GM23338 (cell line): ENCODE results near the gene CYTH1. TPM values are rescaled to one million over a fixed set of nuclear protein-coding genes. Genes with fewer than 3 reads are reported as not detected.

Experiments
- ATAC-seq: fragments of 200-7000 bp; cut with Tn5 transposase; 3 replicates; pipeline ENCODE4 v1.9.1; 2020
- DNase-seq: peaks from one replicate; pipeline ENCODE4 v3.0.0-alpha.2; 2015; ENCODE audit warnings: low spot score
- H2AFZ ChIP-seq: fragments of 200-600 bp; sonication (generic); 2 replicates; pipeline ENCODE4 v1.8.0; 2016; ENCODE audit warnings: antibody characterized with exemption, mild to moderate bottlenecking, moderate library complexity
- H3F3A ChIP-seq: fragments of 200-600 bp; sonication (generic); replicated peaks from 2 replicates; pipeline ENCODE4 v1.8.0; 2017; ENCODE audit warnings: antibody characterized with exemption, mixed run types, low read depth
- H3K27ac ChIP-seq: fragments of 200-600 bp; sonication (generic); 2 replicates; pipeline ENCODE4 v1.6.1; 2016; ENCODE audit warnings: low read depth
- H3K27me3 ChIP-seq: fragments of 200-600 bp; sonication (generic); 2 replicates; pipeline ENCODE4 v1.8.0; 2016; ENCODE audit warnings: mild to moderate bottlenecking, mixed run types, moderate library complexity; ENCODE audit not compliant: insufficient read depth
- H3K36me3 ChIP-seq: fragments of 200-600 bp; sonication (generic); 2 replicates; pipeline ENCODE4 v1.8.0; 2016; ENCODE audit warnings: mild to moderate bottlenecking; ENCODE audit not compliant: insufficient read depth
- H3K4me1 ChIP-seq: fragments of 200-600 bp; sonication (generic); 2 replicates; pipeline ENCODE4 v1.8.0; 2016; ENCODE audit warnings: mild to moderate bottlenecking, moderate library complexity; ENCODE audit not compliant: insufficient read depth
- H3K4me2 ChIP-seq: fragments of 200-600 bp; sonication (generic); 2 replicates; pipeline ENCODE4 v1.7.1; 2017; ENCODE audit warnings: mixed run types
- H3K4me3 ChIP-seq: fragments of 200-600 bp; sonication (generic); 2 replicates; pipeline ENCODE4 v1.6.1; 2016; ENCODE audit warnings: mixed run types
- H3K79me2 ChIP-seq: fragments of 200-600 bp; sonication (generic); replicated peaks from 2 replicates; pipeline ENCODE4 v1.8.0; 2017; ENCODE audit warnings: mild to moderate bottlenecking; ENCODE audit not compliant: insufficient read depth
- H3K9me2 ChIP-seq: fragments of 200-600 bp; sonication (generic); 2 replicates; pipeline ENCODE4 v1.8.0; 2017; ENCODE audit not compliant: insufficient read depth
- H4K20me1 ChIP-seq: fragments of 200-600 bp; sonication (generic); replicated peaks from 2 replicates; pipeline ENCODE4 v1.8.0; 2017; ENCODE audit warnings: mild to moderate bottlenecking; ENCODE audit not compliant: insufficient read depth
- H3K27ac Mint-ChIP-seq: 2 replicates; pipeline ENCODE4 v1.8.0; 2020; ENCODE audit warnings: inconsistent platforms, mild to moderate bottlenecking, moderate library complexity, mixed read lengths
- H3K27me3 Mint-ChIP-seq: 3 replicates; pipeline ENCODE4 v1.8.0; 2022; ENCODE audit warnings: low read depth, mild to moderate bottlenecking, moderate library complexity, mixed read lengths, inconsistent platforms; ENCODE audit not compliant: insufficient read depth, poor library complexity
- H3K36me3 Mint-ChIP-seq: 3 replicates; pipeline ENCODE4 v1.8.0; 2021; ENCODE audit warnings: low read depth, mild to moderate bottlenecking, inconsistent platforms, moderate library complexity, mixed read lengths
- H3K4me1 Mint-ChIP-seq: 3 replicates; pipeline ENCODE4 v1.8.0; 2020; ENCODE audit warnings: mild to moderate bottlenecking, inconsistent platforms, mixed read lengths
- H3K4me3 Mint-ChIP-seq: 3 replicates; pipeline ENCODE4 v1.8.0; 2021; ENCODE audit warnings: moderate library complexity, mild to moderate bottlenecking, inconsistent platforms, mixed read lengths
- H3K9me3 Mint-ChIP-seq: 3 replicates; pipeline ENCODE4 v1.8.0; 2020; ENCODE audit warnings: moderate library complexity, mild to moderate bottlenecking, inconsistent platforms, mixed read lengths
- CREB1 ChIP-seq: fragments of 250-450 bp; sonication (Bioruptor Pico); IDR thresholded peaks from 2 replicates; pipeline ENCODE4 v1.5.0; 2020; ENCODE audit warnings: low read depth, mild to moderate bottlenecking, moderate library complexity
- CTCF ChIP-seq, 2 experiments: fragments of 200-600 bp in 1 of 2; sonication (generic) in 1 of 2; conservative IDR thresholded peaks; 2 replicates each; pipeline versions ENCODE4 v1.5.1 to v1.6.1; 2016 to 2017; ENCODE audit warnings: antibody characterized with exemption in 2 of 2, low read depth in 2 of 2, mild to moderate bottlenecking in 2 of 2, moderate library complexity in 1 of 2
- ETS1 ChIP-seq: IDR thresholded peaks from 2 replicates; pipeline ENCODE4 v1.6.1; 2016; ENCODE audit warnings: antibody characterized with exemption
- EZH2 ChIP-seq: fragments of 200-600 bp; sonication (generic); IDR thresholded peaks from one replicate; pipeline ENCODE4 v1.8.0; 2017; ENCODE audit warnings: antibody characterized with exemption, mild to moderate bottlenecking, low read depth; ENCODE audit not compliant: unreplicated experiment
- JUNB ChIP-seq: IDR thresholded peaks from one replicate; pipeline ENCODE4 v1.6.1; 2016; ENCODE audit warnings: antibody characterized with exemption; ENCODE audit not compliant: unreplicated experiment
- NANOG ChIP-seq: IDR thresholded peaks from 2 replicates; pipeline ENCODE4 v1.6.1; 2016; ENCODE audit warnings: antibody characterized with exemption, borderline replicate concordance
- POLR2AphosphoS5 ChIP-seq: IDR thresholded peaks from 2 replicates; pipeline ENCODE4 v1.6.1; 2016; ENCODE audit warnings: antibody characterized with exemption, low read depth
- STAT1 ChIP-seq: IDR thresholded peaks from one replicate; pipeline ENCODE4 v1.6.1; 2016; ENCODE audit warnings: antibody characterized with exemption; ENCODE audit not compliant: unreplicated experiment
- ZNF114 ChIP-seq: fragments of 250-450 bp; sonication (Bioruptor Pico); IDR thresholded peaks from 2 replicates; pipeline ENCODE4 v1.5.0; 2020; ENCODE audit warnings: mild to moderate bottlenecking, moderate library complexity
- ZNF331 ChIP-seq: fragments of 250-450 bp; sonication (Bioruptor Pico); IDR thresholded peaks from 2 replicates; pipeline ENCODE4 v1.5.0; 2020; ENCODE audit warnings: low read depth, mild to moderate bottlenecking, moderate library complexity
- polyA plus RNA-seq: library from polyadenylated mRNA; unstranded; fragments of >200 nt; fragmentation: Nextera tagmentation; extraction: Ambion mirVana; gene quantifications from 2 replicates; pipeline ENCODE4 v1.2.1, GENCODE V29; 2016
- total RNA-seq: library from RNA; depleted of rRNA; stranded (reverse); fragments of >200 nt; shearing (Covaris generic); gene quantifications from 2 replicates; pipeline ENCODE4 v1.2.3, GENCODE V29; 2014
- TF ChIP-seq, protein P1 (sequence below): IDR thresholded peaks from one replicate; pipeline ENCODE4 v1.6.1; 2018; ENCODE audit warnings: antibody characterized with exemption; ENCODE audit not compliant: unreplicated experiment
- TF ChIP-seq, protein P2 (sequence below): fragments of 250-450 bp; sonication (Bioruptor Pico); IDR thresholded peaks from 2 replicates; pipeline ENCODE4 v1.5.0; 2020; ENCODE audit warnings: mild to moderate bottlenecking, moderate library complexity

Gene CYTH1
- total and polyA plus RNA-seq, 2 experiments from 2014 or later: 13.8 to 14.5 TPM

GRCh38 chr17:78796517-78796900 is 14.4 kb upstream of the CYTH1 start:
- Mint-ChIP-seq H3K9me3 (no peaks in the 10 kb centered on the region), H3K27me3 (peaks cover 6% of the 10 kb centered on the region), H3K36me3 (peaks cover 76% of the 10 kb centered on the region), H3K4me3 (no peak overlapping the region), H3K4me1 (peaks cover 3% of the 10 kb centered on the region; the same call in 2 of the 3 replicates), H3K27ac (no peak overlapping the region; the same call in 1 of the 2 replicates)
- H3K27me3 ChIP-seq: no peaks in the 10 kb centered on the region
- TF ChIP-seq, protein P1, sequence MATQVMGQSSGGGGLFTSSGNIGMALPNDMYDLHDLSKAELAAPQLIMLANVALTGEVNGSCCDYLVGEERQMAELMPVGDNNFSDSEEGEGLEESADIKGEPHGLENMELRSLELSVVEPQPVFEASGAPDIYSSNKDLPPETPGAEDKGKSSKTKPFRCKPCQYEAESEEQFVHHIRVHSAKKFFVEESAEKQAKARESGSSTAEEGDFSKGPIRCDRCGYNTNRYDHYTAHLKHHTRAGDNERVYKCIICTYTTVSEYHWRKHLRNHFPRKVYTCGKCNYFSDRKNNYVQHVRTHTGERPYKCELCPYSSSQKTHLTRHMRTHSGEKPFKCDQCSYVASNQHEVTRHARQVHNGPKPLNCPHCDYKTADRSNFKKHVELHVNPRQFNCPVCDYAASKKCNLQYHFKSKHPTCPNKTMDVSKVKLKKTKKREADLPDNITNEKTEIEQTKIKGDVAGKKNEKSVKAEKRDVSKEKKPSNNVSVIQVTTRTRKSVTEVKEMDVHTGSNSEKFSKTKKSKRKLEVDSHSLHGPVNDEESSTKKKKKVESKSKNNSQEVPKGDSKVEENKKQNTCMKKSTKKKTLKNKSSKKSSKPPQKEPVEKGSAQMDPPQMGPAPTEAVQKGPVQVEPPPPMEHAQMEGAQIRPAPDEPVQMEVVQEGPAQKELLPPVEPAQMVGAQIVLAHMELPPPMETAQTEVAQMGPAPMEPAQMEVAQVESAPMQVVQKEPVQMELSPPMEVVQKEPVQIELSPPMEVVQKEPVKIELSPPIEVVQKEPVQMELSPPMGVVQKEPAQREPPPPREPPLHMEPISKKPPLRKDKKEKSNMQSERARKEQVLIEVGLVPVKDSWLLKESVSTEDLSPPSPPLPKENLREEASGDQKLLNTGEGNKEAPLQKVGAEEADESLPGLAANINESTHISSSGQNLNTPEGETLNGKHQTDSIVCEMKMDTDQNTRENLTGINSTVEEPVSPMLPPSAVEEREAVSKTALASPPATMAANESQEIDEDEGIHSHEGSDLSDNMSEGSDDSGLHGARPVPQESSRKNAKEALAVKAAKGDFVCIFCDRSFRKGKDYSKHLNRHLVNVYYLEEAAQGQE: no peak
- TF ChIP-seq CREB1 (no peak), ZNF331 (CRISPR knock-in tag) (no peak), ZNF114 (CRISPR knock-in tag) (no peak), POLR2AphosphoS5 (no peak), ETS1 (no peak), STAT1 (no peak), EZH2 (no peak), CTCF (conservative IDR thresholded peaks at IDR 0.05; ENCODE audit: low read depth in 2 of 2) (no peak), NANOG (no peak), JUNB (no peak)
- TF ChIP-seq, protein P2, sequence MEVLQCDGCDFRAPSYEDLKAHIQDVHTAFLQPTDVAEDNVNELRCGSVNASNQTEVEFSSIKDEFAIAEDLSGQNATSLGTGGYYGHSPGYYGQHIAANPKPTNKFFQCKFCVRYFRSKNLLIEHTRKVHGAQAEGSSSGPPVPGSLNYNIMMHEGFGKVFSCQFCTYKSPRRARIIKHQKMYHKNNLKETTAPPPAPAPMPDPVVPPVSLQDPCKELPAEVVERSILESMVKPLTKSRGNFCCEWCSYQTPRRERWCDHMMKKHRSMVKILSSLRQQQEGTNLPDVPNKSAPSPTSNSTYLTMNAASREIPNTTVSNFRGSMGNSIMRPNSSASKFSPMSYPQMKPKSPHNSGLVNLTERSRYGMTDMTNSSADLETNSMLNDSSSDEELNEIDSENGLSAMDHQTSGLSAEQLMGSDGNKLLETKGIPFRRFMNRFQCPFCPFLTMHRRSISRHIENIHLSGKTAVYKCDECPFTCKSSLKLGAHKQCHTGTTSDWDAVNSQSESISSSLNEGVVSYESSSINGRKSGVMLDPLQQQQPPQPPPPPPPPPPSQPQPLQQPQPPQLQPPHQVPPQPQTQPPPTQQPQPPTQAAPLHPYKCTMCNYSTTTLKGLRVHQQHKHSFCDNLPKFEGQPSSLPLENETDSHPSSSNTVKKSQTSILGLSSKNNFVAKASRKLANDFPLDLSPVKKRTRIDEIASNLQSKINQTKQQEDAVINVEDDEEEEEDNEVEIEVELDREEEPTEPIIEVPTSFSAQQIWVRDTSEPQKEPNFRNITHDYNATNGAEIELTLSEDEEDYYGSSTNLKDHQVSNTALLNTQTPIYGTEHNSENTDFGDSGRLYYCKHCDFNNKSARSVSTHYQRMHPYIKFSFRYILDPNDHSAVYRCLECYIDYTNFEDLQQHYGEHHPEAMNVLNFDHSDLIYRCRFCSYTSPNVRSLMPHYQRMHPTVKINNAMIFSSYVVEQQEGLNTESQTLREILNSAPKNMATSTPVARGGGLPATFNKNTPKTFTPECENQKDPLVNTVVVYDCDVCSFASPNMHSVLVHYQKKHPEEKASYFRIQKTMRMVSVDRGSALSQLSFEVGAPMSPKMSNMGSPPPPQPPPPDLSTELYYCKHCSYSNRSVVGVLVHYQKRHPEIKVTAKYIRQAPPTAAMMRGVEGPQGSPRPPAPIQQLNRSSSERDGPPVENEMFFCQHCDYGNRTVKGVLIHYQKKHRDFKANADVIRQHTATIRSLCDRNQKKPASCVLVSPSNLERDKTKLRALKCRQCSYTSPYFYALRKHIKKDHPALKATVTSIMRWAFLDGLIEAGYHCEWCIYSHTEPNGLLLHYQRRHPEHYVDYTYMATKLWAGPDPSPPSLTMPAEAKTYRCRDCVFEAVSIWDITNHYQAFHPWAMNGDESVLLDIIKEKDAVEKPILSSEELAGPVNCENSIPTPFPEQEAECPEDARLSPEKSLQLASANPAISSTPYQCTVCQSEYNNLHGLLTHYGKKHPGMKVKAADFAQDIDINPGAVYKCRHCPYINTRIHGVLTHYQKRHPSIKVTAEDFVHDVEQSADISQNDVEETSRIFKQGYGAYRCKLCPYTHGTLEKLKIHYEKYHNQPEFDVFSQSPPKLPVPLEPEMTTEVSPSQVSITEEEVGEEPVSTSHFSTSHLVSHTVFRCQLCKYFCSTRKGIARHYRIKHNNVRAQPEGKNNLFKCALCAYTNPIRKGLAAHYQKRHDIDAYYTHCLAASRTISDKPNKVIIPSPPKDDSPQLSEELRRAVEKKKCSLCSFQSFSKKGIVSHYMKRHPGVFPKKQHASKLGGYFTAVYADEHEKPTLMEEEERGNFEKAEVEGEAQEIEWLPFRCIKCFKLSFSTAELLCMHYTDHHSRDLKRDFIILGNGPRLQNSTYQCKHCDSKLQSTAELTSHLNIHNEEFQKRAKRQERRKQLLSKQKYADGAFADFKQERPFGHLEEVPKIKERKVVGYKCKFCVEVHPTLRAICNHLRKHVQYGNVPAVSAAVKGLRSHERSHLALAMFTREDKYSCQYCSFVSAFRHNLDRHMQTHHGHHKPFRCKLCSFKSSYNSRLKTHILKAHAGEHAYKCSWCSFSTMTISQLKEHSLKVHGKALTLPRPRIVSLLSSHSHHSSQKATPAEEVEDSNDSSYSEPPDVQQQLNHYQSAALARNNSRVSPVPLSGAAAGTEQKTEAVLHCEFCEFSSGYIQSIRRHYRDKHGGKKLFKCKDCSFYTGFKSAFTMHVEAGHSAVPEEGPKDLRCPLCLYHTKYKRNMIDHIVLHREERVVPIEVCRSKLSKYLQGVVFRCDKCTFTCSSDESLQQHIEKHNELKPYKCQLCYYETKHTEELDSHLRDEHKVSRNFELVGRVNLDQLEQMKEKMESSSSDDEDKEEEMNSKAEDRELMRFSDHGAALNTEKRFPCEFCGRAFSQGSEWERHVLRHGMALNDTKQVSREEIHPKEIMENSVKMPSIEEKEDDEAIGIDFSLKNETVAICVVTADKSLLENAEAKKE (CRISPR knock-in tag): no peak
- no peak overlapping the region for H3K4me2 ChIP-seq
- no peaks in the 10 kb centered on the region for H3K9me2 ChIP-seq
- H3F3A ChIP-seq: no peaks in the 10 kb centered on the region
- DNase-seq (no peak), ATAC-seq (no peak)
- H3K27ac ChIP-seq: no peak overlapping the region
- no peak overlapping the region for H3K4me3 ChIP-seq
- H4K20me1 ChIP-seq: no peaks in the 10 kb centered on the region; the same call in 1 of the 2 replicates
- peaks cover 23% of the 10 kb centered on the region; the same call in 1 of the 2 replicates for H3K36me3 ChIP-seq
- no peak overlapping the region for H2AFZ ChIP-seq
- H3K79me2 ChIP-seq: no peaks in the 10 kb centered on the region
- H3K4me1 ChIP-seq: no peaks in the 10 kb centered on the region
